ENCODE results near the gene DEPDC7. TPM values are rescaled to one million over a fixed set of nuclear protein-coding genes. Genes with fewer than 3 reads are reported as not detected.

The DEPDC7 gene

DNA sequence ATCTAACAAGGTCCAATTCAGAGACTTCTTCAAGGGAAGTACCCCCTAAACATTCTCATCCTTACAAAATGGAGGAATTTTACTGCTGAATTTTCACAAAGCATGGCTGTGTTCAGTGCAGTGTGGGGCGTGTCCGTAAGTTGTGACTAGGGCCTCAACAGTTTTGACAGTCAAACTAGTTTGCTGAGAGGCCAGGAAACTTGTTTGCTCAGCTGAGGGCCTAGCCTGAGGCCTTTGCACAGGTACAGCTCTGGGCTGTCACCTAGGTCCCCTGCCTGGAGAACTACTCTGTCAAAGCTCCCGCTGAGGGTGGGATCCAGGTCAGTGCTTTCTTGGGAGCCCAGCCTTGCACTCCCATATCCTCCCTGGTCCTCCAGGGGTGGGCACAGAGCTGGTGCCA is 51.6 kb downstream of the DEPDC7 start:
- H4K91ac ChIP-seq (ENCODE audit: low read length): no peak overlapping the region
- 97% methylated on average over 3 of the region's 3 CpGs for WGBS
- peaks cover 62 to 68% of the 10 kb centered on the region in 2 experiments for H3K36me3 ChIP-seq (ENCODE audit: control insufficient read depth in 1 of 2, insufficient read depth in 2 of 2, low read depth in 1 of 2, low read length in 2 of 2)
- H2BK120ac ChIP-seq (ENCODE audit: low read depth, low read length): no peak overlapping the region
- peaks cover 2% of the 10 kb centered on the region for H3K4me1 ChIP-seq (ENCODE audit: control insufficient read depth, insufficient read depth, low read depth, low read length)
- no peaks in the 10 kb centered on the region for H3K9me3 ChIP-seq (ENCODE audit: control insufficient read depth, low read length)
- no peak for DNase-seq
- no peak overlapping the region for H3K27ac ChIP-seq (ENCODE audit: low read length, poor library complexity, severe bottlenecking)
- H3K23ac ChIP-seq (ENCODE audit: low read length in 2 of 2): no peak overlapping the region
- H3K18ac ChIP-seq (ENCODE audit: low read depth in 1 of 2, low read length in 2 of 2): no peak overlapping the region
- no peak overlapping the region for H3K14ac ChIP-seq (ENCODE audit: low read length in 2 of 2)
- H3K27me3 ChIP-seq (ENCODE audit: control insufficient read depth in 1 of 2, insufficient read depth in 1 of 2, low read length in 2 of 2): no peaks in the 10 kb centered on the region
- H4K8ac ChIP-seq (ENCODE audit: low read length): no peak overlapping the region
- H2BK15ac ChIP-seq (ENCODE audit: low read depth, poor library complexity, severe bottlenecking): peak overlapping the region; percentile 45
- H2BK12ac ChIP-seq (ENCODE audit: low read length in 2 of 2): no peak overlapping the region
- H3K79me1 ChIP-seq (replicated peaks; ENCODE audit: low read length, poor library complexity, severe bottlenecking): peaks cover 29% of the 10 kb centered on the region
- H3K4me3 ChIP-seq (ENCODE audit: insufficient read depth in 1 of 2, low read depth in 1 of 2, low read length in 2 of 2): no peak overlapping the region
- no peak overlapping the region for H3K9ac ChIP-seq (ENCODE audit: low read length)
- no peak overlapping the region for H2AK5ac ChIP-seq (ENCODE audit: low read length, severe bottlenecking)
- H3K4ac ChIP-seq (ENCODE audit: low read depth in 1 of 2, low read length in 2 of 2): no peak overlapping the region
- no peak overlapping the region for H3K4me2 ChIP-seq (ENCODE audit: low read length, poor library complexity, severe bottlenecking)
- H2BK5ac ChIP-seq (ENCODE audit: low read depth, low read length, poor library complexity, severe bottlenecking): no peak overlapping the region
- no peak overlapping the region for H2AFZ ChIP-seq (ENCODE audit: low read depth, low read length)

DNA sequence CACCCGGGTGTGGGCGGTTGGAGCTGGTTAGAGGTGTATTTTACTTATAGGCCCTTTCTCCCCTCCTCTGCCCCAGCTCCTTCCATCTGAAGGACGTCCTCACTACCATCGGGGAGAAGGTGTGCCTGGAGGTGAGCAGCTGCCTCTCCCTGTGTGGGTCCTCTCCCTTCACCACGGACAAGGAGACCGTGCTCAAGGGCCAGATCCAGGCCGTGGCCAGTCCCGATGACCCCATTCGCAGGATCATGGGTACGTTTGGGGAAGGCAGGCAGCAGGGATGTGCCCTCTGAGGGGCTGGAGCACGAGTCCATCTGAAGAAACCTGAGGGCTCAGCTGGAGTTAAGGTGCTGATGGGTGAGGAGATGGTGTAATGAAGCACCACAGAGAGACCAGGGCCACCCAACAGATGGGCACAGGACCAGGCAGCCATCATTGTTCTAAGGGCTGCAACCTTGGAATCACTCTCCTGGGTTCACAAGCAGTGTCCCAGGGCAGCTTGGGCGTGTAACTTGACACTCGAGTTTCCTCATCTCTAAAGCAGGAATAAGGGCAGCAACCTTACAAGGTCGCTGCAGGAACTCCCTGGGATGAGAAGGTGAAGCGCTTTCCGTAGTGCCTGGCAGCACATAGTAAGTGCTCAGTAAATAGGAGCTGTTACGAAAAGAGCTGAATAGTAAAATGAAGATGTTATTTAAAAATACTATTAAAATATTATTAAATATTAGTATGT is 53.1 kb downstream of the DEPDC7 start:
- Histone ChIP-seq H2AK5ac (ENCODE audit: low read length, severe bottlenecking) (no peak overlapping the region), H3K4ac (ENCODE audit: low read depth in 1 of 2, low read length in 2 of 2) (no peak overlapping the region), H3K4me1 (ENCODE audit: control insufficient read depth, insufficient read depth, low read depth, low read length) (peaks cover 4% of the 10 kb centered on the region), H3K4me3 (ENCODE audit: insufficient read depth in 1 of 2, low read depth in 1 of 2, low read length in 2 of 2) (no peak overlapping the region), H4K8ac (ENCODE audit: low read length) (no peak overlapping the region), H3K9ac (ENCODE audit: low read length) (no peak overlapping the region), H3K27ac (ENCODE audit: low read length, poor library complexity, severe bottlenecking) (no peak overlapping the region), H3K23ac (ENCODE audit: low read length in 2 of 2) (no peak overlapping the region), H2BK5ac (ENCODE audit: low read depth, low read length, poor library complexity, severe bottlenecking) (no peak overlapping the region), H3K79me1 (replicated peaks; ENCODE audit: low read length, poor library complexity, severe bottlenecking) (peaks cover 27% of the 10 kb centered on the region), H4K91ac (ENCODE audit: low read length) (no peak overlapping the region), H3K14ac (ENCODE audit: low read length in 2 of 2) (no peak overlapping the region), H2AFZ (ENCODE audit: low read depth, low read length) (no peak overlapping the region), H3K36me3 (ENCODE audit: control insufficient read depth in 1 of 2, insufficient read depth in 2 of 2, low read depth in 1 of 2, low read length in 2 of 2) (peaks cover 64 to 78% of the 10 kb centered on the region in 2 experiments), H3K18ac (ENCODE audit: low read depth in 1 of 2, low read length in 2 of 2) (no peak overlapping the region), H2BK12ac (ENCODE audit: low read length in 2 of 2) (no peak overlapping the region), H3K27me3 (ENCODE audit: control insufficient read depth in 1 of 2, insufficient read depth in 1 of 2, low read length in 2 of 2) (no peaks in the 10 kb centered on the region), H3K4me2 (ENCODE audit: low read length, poor library complexity, severe bottlenecking) (no peak overlapping the region), H3K9me3 (ENCODE audit: control insufficient read depth, low read length) (no peaks in the 10 kb centered on the region), H2BK15ac (ENCODE audit: low read depth, poor library complexity, severe bottlenecking) (no peak overlapping the region), H2BK120ac (ENCODE audit: low read depth, low read length) (no peak overlapping the region)
- WGBS: 96% methylated on average over 16 of the region's 17 CpGs
- no peak for DNase-seq

DNA sequence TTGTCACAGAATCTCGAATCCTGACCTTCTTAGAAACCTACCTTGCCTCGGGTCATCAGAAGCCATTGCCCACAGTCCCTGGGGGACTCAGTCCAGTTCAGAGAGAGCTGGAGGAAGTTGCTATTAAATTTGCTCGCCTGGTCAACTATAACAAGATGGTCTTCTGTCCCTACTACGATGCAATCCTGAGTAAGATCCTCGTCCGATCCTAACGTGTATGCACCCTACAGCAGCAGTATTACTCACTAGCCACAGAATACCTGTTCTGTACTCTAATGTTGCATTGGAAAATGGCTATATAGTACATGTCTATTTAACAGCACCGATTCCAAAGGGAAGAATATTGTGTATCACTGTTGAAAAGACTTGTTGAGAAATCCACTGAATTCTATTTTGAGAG is 56.8 kb downstream of the DEPDC7 start:
- no peak overlapping the region for H2AFZ ChIP-seq (ENCODE audit: low read depth, low read length)
- no peak overlapping the region for H4K91ac ChIP-seq (ENCODE audit: low read length)
- no peak overlapping the region for H3K18ac ChIP-seq (ENCODE audit: low read depth in 1 of 2, low read length in 2 of 2)
- H4K8ac ChIP-seq (ENCODE audit: low read length): no peak overlapping the region
- 93% methylated on average over 4 of the region's 8 CpGs for WGBS
- no peak overlapping the region for H3K27ac ChIP-seq (ENCODE audit: low read length, poor library complexity, severe bottlenecking)
- H2BK5ac ChIP-seq (ENCODE audit: low read depth, low read length, poor library complexity, severe bottlenecking): no peak overlapping the region
- no peaks in the 10 kb centered on the region for H3K9me3 ChIP-seq (ENCODE audit: control insufficient read depth, low read length)
- peaks cover 60 to 87% of the 10 kb centered on the region in 2 experiments for H3K36me3 ChIP-seq (ENCODE audit: control insufficient read depth in 1 of 2, insufficient read depth in 2 of 2, low read depth in 1 of 2, low read length in 2 of 2)
- no peak overlapping the region for H2AK5ac ChIP-seq (ENCODE audit: low read length, severe bottlenecking)
- no peak overlapping the region for H3K4me2 ChIP-seq (ENCODE audit: low read length, poor library complexity, severe bottlenecking)
- H3K27me3 ChIP-seq (ENCODE audit: control insufficient read depth in 1 of 2, insufficient read depth in 1 of 2, low read length in 2 of 2): no peaks in the 10 kb centered on the region
- H2BK12ac ChIP-seq (ENCODE audit: low read length in 2 of 2): no peak overlapping the region
- peaks cover 2% of the 10 kb centered on the region for H3K4me1 ChIP-seq (ENCODE audit: control insufficient read depth, insufficient read depth, low read depth, low read length)
- H3K79me1 ChIP-seq (replicated peaks; ENCODE audit: low read length, poor library complexity, severe bottlenecking): peaks cover 14% of the 10 kb centered on the region
- H2BK15ac ChIP-seq (ENCODE audit: low read depth, poor library complexity, severe bottlenecking): no peak overlapping the region
- H3K4ac ChIP-seq (ENCODE audit: low read depth in 1 of 2, low read length in 2 of 2): no peak overlapping the region
- no peak overlapping the region for H3K4me3 ChIP-seq (ENCODE audit: insufficient read depth in 1 of 2, low read depth in 1 of 2, low read length in 2 of 2)
- no peak overlapping the region for H2BK120ac ChIP-seq (ENCODE audit: low read depth, low read length)
- H3K9ac ChIP-seq (ENCODE audit: low read length): no peak overlapping the region
- DNase-seq: no peak
- no peak overlapping the region for H3K23ac ChIP-seq (ENCODE audit: low read length in 2 of 2)
- no peak overlapping the region for H3K14ac ChIP-seq (ENCODE audit: low read length in 2 of 2)

Small RNA genes within 50 kb of the gene (small RNA-seq; reads per million reads assigned to genes)
- gene RF00019 (ENCODE audit: low read depth): not detected

Data from mesenchymal stem cell (in vitro differentiated cells and primary cell).